Measurements from ENCODE around the gene IGDCC3.

- TF ChIP-seq HCFC1 (IDR thresholded peaks at IDR 0.05; ENCODE audit: low read length) (no peak), EZH2 (IDR thresholded peaks at IDR 0.05; ENCODE audit: borderline replicate concordance, control insufficient read depth, low read depth, low read length) (no peak), SREBF1 (IDR thresholded peaks at IDR 0.05; ENCODE audit: low read length) (no peak), SUZ12 (IDR thresholded peaks at IDR 0.05; ENCODE audit: unreplicated experiment) (no peak), CTCF (IDR thresholded peaks at IDR 0.05 in 2 of 3, conservative IDR thresholded peaks at IDR 0.05 in 1 of 3; ENCODE audit: control insufficient read depth in 2 of 3, extremely low read depth in 1 of 3, insufficient read depth in 1 of 3, low read depth in 3 of 3, low read length in 3 of 3) (no peak), RAD21 (IDR thresholded peaks at IDR 0.05; ENCODE audit: insufficient read depth, low read depth, low read length) (no peak), BHLHE40 (IDR thresholded peaks at IDR 0.05; ENCODE audit: borderline replicate concordance in 1 of 2, low read depth in 2 of 2, low read length in 1 of 2) (no peak), PBX3 (IDR thresholded peaks at IDR 0.05; ENCODE audit: insufficient replicate concordance, low read depth, low read length) (no peak), SMC3 (IDR thresholded peaks at IDR 0.05; ENCODE audit: borderline replicate concordance, low read length) (no peak), TAF1 (IDR thresholded peaks at IDR 0.05; ENCODE audit: borderline replicate concordance, low read depth, low read length) (no peak), JUND (IDR thresholded peaks at IDR 0.05; ENCODE audit: low read depth, low read length) (no peak), E2F4 (IDR thresholded peaks at IDR 0.05; ENCODE audit: low read depth, low read length) (no peak), TARDBP (IDR thresholded peaks at IDR 0.05; ENCODE audit: borderline replicate concordance) (no peak), CEBPB (IDR thresholded peaks at IDR 0.05; ENCODE audit: borderline replicate concordance in 1 of 2, low read depth in 2 of 2, low read length in 2 of 2) (no peak)
Measured at GRCh38 chr15:65377976-65378366, at the start of gene IGDCC3.
